D721Med (cell line): ENCODE data around the gene PAM.

Experiments used
- DNase-seq: peaks from one replicate; pipeline ENCODE4 v3.0.0; 2011; ENCODE audit warnings: low spot score; ENCODE audit not compliant: insufficient read length
- FAIRE-seq: peaks from 2 replicates; lab custom pipeline; 2011; peaks lifted over from hg19 to GRCh38; lab: Jason Lieb, UNC
- CTCF ChIP-seq: IDR thresholded peaks from 2 replicates; pipeline ENCODE4 v1.5.1; 2012; ENCODE audit warnings: mild to moderate bottlenecking, control low read depth; ENCODE audit not compliant: insufficient read depth; ENCODE audit errors: missing control alignments

The PAM gene

GRCh38 chr5:102835717-102836116 is 80.6 kb downstream of the PAM start:
- DNase-seq = no peak
- no peak for FAIRE-seq
- TF ChIP-seq CTCF = no peak

GRCh38 chr5:102841021-102841420 is 85.9 kb downstream of the PAM start:
- no peak for FAIRE-seq
- TF ChIP-seq CTCF = no peak
- no peak for DNase-seq

- FAIRE-seq (no peak), DNase-seq (no peak)
- no peak for TF ChIP-seq CTCF
Measured at GRCh38 chr5:102843997-102844396, 88.9 kb downstream of the PAM start.

- DNase-seq = no peak
- FAIRE-seq = no peak
- TF ChIP-seq CTCF = no peak
Measured at GRCh38 chr5:102845041-102845440, 89.9 kb downstream of the PAM start.

- no peak for TF ChIP-seq CTCF
- FAIRE-seq = no peak
- no peak for DNase-seq
Measured at GRCh38 chr5:102850503-102850902, 95.4 kb downstream of the PAM start.

GRCh38 chr5:102853680-102854079 is 98.6 kb downstream of the PAM start:
- FAIRE-seq = no peak

More at GRCh38 chr5:102853680-102854079, 98.6 kb downstream of the PAM start:
- TF ChIP-seq CTCF = no peak
- DNase-seq = no peak
